Measurements from ENCODE around the gene DEXI. TPM values are rescaled to one million over a fixed set of nuclear protein-coding genes. Genes with fewer than 3 reads are reported as not detected.

DEXI gene
- total and polyA plus RNA-seq, 2 donors (not counting 1 experiment from before 2014, with no cell fraction given), result 38.8 to 49.9 TPM

- Histone ChIP-seq H3K4me3 (replicated peaks in 1 of 4; ENCODE audit: control extremely low read depth in 1 of 4, insufficient read depth in 1 of 4, low read depth in 3 of 4, low read length in 4 of 4) (no peak overlapping the region), H2AFZ (ENCODE audit: low read length) (no peak overlapping the region), H3K9ac (ENCODE audit: insufficient read depth, low read length) (no peak overlapping the region), H3K27ac (ENCODE audit: insufficient read depth, low read length) (no peak overlapping the region), H3K4me2 (ENCODE audit: extremely low read depth, insufficient read depth, low read length) (no peak overlapping the region), H3K9me3 (ENCODE audit: control insufficient read depth, insufficient read depth, low read depth, low read length) (no peaks in the 10 kb centered on the region), H3K4me1 (ENCODE audit: control insufficient read depth, extremely low read depth, insufficient read depth, low read length) (peaks cover 4% of the 10 kb centered on the region), H3K79me2 (ENCODE audit: control insufficient read depth, insufficient read depth, low read length) (no peaks in the 10 kb centered on the region), H4K20me1 (ENCODE audit: control insufficient read depth, extremely low read depth, insufficient read depth, low read length) (no peaks in the 10 kb centered on the region), H3K27me3 (ENCODE audit: control insufficient read depth, insufficient read depth, low read length) (peaks cover 2% of the 10 kb centered on the region), H3K36me3 (ENCODE audit: control insufficient read depth, insufficient read depth, low read length) (no peaks in the 10 kb centered on the region)
- TF ChIP-seq CTCF (conservative IDR thresholded peaks at IDR 0.05 in 1 of 2, IDR thresholded peaks at IDR 0.05 in 1 of 2; ENCODE audit: low read depth in 1 of 2, low read length in 2 of 2) (no peak), EZH2 (IDR thresholded peaks at IDR 0.05; ENCODE audit: low read length, missing control alignments) (no peak)
- DNase-seq (ENCODE audit: low read depth in 2 of 2), result no peak
Observed at GRCh38 chr16:10883004-10883403, 59.3 kb downstream of the DEXI start.

- Histone ChIP-seq H3K27ac (ENCODE audit: insufficient read depth, low read length) (no peak overlapping the region), H3K4me2 (ENCODE audit: extremely low read depth, insufficient read depth, low read length) (no peak overlapping the region), H3K4me3 (replicated peaks in 1 of 4; ENCODE audit: control extremely low read depth in 1 of 4, insufficient read depth in 1 of 4, low read depth in 3 of 4, low read length in 4 of 4) (no peak overlapping the region), H3K9me3 (ENCODE audit: control insufficient read depth, insufficient read depth, low read depth, low read length) (no peaks in the 10 kb centered on the region), H3K4me1 (ENCODE audit: control insufficient read depth, extremely low read depth, insufficient read depth, low read length) (peaks cover 9% of the 10 kb centered on the region), H3K79me2 (ENCODE audit: control insufficient read depth, insufficient read depth, low read length) (no peaks in the 10 kb centered on the region), H4K20me1 (ENCODE audit: control insufficient read depth, extremely low read depth, insufficient read depth, low read length) (no peaks in the 10 kb centered on the region), H3K36me3 (ENCODE audit: control insufficient read depth, insufficient read depth, low read length) (no peaks in the 10 kb centered on the region), H3K27me3 (ENCODE audit: control insufficient read depth, insufficient read depth, low read length) (peaks cover 2% of the 10 kb centered on the region), H3K9ac (ENCODE audit: insufficient read depth, low read length) (no peak overlapping the region), H2AFZ (ENCODE audit: low read length) (no peak overlapping the region)
- DNase-seq (ENCODE audit: low read depth in 2 of 2), result no peak
- TF ChIP-seq EZH2 (IDR thresholded peaks at IDR 0.05; ENCODE audit: low read length, missing control alignments), result no peak
- TF ChIP-seq CTCF (conservative IDR thresholded peaks at IDR 0.05 in 1 of 2, IDR thresholded peaks at IDR 0.05 in 1 of 2; ENCODE audit: low read depth in 1 of 2, low read length in 2 of 2), result no peak
Observed at GRCh38 chr16:10881479-10882030, 60.7 kb downstream of the DEXI start.

GRCh38 chr16:10880594-10881452, 61.4 kb downstream of the DEXI start:
- H2AFZ ChIP-seq (ENCODE audit: low read length), result no peak overlapping the region
- H3K79me2 ChIP-seq (ENCODE audit: control insufficient read depth, insufficient read depth, low read length), result no peaks in the 10 kb centered on the region
- H3K4me3 ChIP-seq (replicated peaks in 1 of 4; ENCODE audit: control extremely low read depth in 1 of 4, insufficient read depth in 1 of 4, low read depth in 3 of 4, low read length in 4 of 4), result no peak overlapping the region
- H3K27me3 ChIP-seq (ENCODE audit: control insufficient read depth, insufficient read depth, low read length), result peaks cover 2% of the 10 kb centered on the region
- DNase-seq (ENCODE audit: low read depth in 2 of 2), result no peak
- no peak overlapping the region for H3K27ac ChIP-seq (ENCODE audit: insufficient read depth, low read length)
- H4K20me1 ChIP-seq (ENCODE audit: control insufficient read depth, extremely low read depth, insufficient read depth, low read length), result no peaks in the 10 kb centered on the region
- H3K36me3 ChIP-seq (ENCODE audit: control insufficient read depth, insufficient read depth, low read length), result no peaks in the 10 kb centered on the region
- no peaks in the 10 kb centered on the region for H3K9me3 ChIP-seq (ENCODE audit: control insufficient read depth, insufficient read depth, low read depth, low read length)
- H3K9ac ChIP-seq (ENCODE audit: insufficient read depth, low read length), result no peak overlapping the region
- H3K4me1 ChIP-seq (ENCODE audit: control insufficient read depth, extremely low read depth, insufficient read depth, low read length), result peaks cover 9% of the 10 kb centered on the region
- H3K4me2 ChIP-seq (ENCODE audit: extremely low read depth, insufficient read depth, low read length), result no peak overlapping the region
- TF ChIP-seq EZH2 (IDR thresholded peaks at IDR 0.05; ENCODE audit: low read length, missing control alignments), result no peak
- no peak for TF ChIP-seq CTCF (conservative IDR thresholded peaks at IDR 0.05 in 1 of 2, IDR thresholded peaks at IDR 0.05 in 1 of 2; ENCODE audit: low read depth in 1 of 2, low read length in 2 of 2)
